Kidney epithelial cell (primary cell): ENCODE data around the gene NAV2. TPM values are rescaled to one million over a fixed set of nuclear protein-coding genes. Genes with fewer than 3 reads are reported as not detected.

Source experiments
- DNase-seq: peaks from one replicate; pipeline ENCODE4 v3.0.0-alpha.2; 2010; ENCODE audit warnings: low read depth
- H3K27me3 ChIP-seq: 2 replicates; pipeline ENCODE4 v1.6.0; 2011; ENCODE audit warnings: low read length; ENCODE audit not compliant: control insufficient read depth, insufficient read depth
- H3K36me3 ChIP-seq: 2 replicates; pipeline ENCODE4 v1.5.1; 2011; ENCODE audit warnings: low read length; ENCODE audit not compliant: control insufficient read depth, insufficient read depth
- H3K4me3 ChIP-seq: 2 replicates; pipeline ENCODE4 v1.5.1; 2011; ENCODE audit warnings: low read depth, mild to moderate bottlenecking, control low read depth, low read length
- total RNA-seq: library from RNA; depleted of rRNA; stranded (reverse); fragments of >200 nt; gene quantifications from 2 replicates; pipeline ENCODE4 v1.2.3, GENCODE V29; 2015
- TF ChIP-seq, protein P1 (sequence below): IDR thresholded peaks from 2 replicates; pipeline ENCODE4 v1.5.1; 2011; ENCODE audit warnings: mild to moderate bottlenecking, moderate library complexity, low read length, control low read depth, inconsistent platforms; ENCODE audit not compliant: insufficient read depth, poor library complexity, severe bottlenecking

NAV2 gene
- total RNA-seq, 1 donor from 2014 or later, result 41.5 TPM

DNA sequence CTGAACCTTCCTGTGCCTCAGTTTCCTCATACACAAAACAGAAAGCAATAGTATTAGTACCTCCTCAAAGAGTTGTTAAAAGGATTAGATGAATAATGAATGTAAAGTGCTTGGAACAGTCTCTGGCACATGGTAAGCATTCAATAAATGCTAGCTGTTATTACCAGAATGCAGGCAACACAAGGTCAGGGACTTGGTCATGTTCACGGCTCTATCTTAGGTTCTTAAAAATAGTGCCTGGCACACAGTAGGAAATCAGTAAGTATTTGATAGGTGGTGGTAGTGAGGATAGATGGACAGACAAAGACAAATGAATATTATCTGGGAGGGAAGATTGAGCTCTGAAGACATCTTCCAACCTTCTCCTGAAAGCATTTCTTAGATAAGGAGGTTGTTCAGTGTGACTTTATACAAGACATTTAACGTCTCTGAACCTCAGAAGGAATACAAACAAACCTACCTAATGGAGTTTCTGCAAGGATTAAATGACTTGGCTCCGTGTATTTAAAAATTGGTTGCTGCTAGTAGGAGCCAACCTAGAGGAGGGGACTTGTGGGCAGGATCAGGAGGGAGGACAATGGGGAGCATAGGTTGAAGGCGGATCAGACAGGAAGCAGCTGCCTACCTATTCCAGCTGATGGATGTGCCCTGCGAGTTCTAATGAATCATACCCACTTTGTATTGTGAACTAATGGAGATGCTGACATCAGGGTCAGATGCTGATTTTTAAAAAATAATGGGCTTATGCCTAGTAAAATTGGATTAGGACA is 353.6 kb downstream of the NAV2 start:
- peaks cover 3% of the 10 kb centered on the region for H3K36me3 ChIP-seq
- TF ChIP-seq, protein P1, sequence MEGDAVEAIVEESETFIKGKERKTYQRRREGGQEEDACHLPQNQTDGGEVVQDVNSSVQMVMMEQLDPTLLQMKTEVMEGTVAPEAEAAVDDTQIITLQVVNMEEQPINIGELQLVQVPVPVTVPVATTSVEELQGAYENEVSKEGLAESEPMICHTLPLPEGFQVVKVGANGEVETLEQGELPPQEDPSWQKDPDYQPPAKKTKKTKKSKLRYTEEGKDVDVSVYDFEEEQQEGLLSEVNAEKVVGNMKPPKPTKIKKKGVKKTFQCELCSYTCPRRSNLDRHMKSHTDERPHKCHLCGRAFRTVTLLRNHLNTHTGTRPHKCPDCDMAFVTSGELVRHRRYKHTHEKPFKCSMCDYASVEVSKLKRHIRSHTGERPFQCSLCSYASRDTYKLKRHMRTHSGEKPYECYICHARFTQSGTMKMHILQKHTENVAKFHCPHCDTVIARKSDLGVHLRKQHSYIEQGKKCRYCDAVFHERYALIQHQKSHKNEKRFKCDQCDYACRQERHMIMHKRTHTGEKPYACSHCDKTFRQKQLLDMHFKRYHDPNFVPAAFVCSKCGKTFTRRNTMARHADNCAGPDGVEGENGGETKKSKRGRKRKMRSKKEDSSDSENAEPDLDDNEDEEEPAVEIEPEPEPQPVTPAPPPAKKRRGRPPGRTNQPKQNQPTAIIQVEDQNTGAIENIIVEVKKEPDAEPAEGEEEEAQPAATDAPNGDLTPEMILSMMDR, result no peak
- H3K4me3 ChIP-seq, result no peak overlapping the region
- DNase-seq, result no peak
- no peaks in the 10 kb centered on the region for H3K27me3 ChIP-seq

DNA sequence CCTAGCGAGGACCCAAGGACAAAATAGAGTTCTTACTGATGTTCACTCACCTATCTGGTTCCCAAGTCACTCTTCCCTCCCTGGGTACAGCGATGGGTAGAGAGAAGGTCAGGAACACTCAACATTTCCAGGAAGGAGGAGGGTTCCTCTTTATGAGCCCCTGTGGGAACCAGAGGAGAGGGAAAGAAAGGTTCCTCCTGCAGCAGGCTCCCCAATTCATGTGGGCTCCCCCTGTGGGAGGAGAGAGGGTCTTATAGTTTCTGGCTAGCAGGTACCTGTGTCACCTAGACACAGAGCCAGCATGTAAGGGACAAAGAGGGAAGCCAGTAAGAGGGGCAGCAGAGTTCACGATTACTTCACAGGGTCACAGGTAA is 354.1 kb downstream of the NAV2 start:
- H3K4me3 ChIP-seq, result no peak overlapping the region
- DNase-seq, result no peak
- H3K36me3 ChIP-seq, result peaks cover 3% of the 10 kb centered on the region
- TF ChIP-seq, protein P1, result no peak
- no peaks in the 10 kb centered on the region for H3K27me3 ChIP-seq

DNA sequence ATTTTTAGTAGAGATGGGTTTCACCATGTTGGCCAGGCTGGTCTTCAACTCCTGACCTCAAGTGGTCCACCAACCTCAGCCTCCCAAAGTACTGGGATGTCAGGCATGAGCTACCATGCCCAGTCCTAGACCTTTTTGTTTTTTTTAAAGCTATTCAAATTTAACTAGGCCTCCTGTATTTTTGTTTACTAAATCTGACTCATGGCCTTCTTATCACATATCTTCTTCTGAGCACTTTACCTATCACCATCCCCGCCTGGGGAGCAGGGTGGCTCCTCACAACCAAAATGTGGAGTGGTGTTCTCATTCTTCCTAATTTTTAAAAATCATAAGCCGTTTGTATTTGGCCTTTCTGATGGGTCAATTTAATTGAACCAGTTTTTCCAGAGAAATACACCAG is 355.0 kb downstream of the NAV2 start:
- TF ChIP-seq, protein P1, result no peak
- DNase-seq, result no peak
- H3K4me3 ChIP-seq, result no peak overlapping the region
- no peaks in the 10 kb centered on the region for H3K27me3 ChIP-seq
- H3K36me3 ChIP-seq, result peaks cover 3% of the 10 kb centered on the region

DNA sequence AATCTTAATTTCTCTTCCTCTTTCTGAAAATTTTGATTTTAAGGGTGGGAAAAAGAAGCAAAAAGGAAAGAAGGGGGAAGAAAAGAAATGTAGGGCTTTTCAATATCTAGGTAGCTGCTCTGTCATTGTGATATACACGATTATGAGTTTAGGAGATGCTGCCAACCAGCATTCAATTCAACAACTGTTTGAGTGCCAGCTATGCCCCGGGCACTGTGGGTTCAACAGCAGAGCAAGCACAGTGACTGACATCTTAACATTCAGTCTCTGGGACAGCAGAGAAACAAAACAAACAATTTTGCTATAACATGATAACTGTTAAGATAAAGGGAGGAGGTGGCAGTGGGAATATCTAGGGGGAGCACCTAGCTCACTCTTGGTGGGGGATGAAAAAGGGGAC is 356.1 kb downstream of the NAV2 start:
- no peaks in the 10 kb centered on the region for H3K27me3 ChIP-seq
- no peak for DNase-seq
- no peak overlapping the region for H3K4me3 ChIP-seq
- TF ChIP-seq, protein P1, result no peak
- H3K36me3 ChIP-seq, result peaks cover 3% of the 10 kb centered on the region

DNA sequence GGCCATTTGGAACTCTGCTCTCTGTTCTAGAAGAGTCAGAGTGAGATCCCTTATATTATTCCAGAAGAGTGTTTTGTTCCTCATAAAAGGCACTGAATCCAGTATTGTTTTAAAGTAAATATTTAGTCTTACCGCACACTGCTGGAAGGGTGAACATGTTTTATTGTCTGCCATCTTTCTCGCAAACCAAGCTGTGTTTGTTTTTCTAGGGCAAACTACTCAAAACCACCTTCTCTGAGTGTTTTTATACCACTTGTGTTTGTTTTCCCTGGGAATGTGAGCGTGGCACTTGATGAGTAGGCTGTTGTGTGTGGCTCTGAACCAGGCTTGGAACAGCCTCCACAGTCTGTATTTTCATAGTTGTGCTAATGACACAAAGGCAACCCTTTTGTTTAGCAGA is 357.8 kb downstream of the NAV2 start:
- Histone ChIP-seq H3K27me3 (no peaks in the 10 kb centered on the region), H3K4me3 (no peak overlapping the region), H3K36me3 (peaks cover 2% of the 10 kb centered on the region)
- TF ChIP-seq, protein P1, result no peak
- no peak for DNase-seq

DNA sequence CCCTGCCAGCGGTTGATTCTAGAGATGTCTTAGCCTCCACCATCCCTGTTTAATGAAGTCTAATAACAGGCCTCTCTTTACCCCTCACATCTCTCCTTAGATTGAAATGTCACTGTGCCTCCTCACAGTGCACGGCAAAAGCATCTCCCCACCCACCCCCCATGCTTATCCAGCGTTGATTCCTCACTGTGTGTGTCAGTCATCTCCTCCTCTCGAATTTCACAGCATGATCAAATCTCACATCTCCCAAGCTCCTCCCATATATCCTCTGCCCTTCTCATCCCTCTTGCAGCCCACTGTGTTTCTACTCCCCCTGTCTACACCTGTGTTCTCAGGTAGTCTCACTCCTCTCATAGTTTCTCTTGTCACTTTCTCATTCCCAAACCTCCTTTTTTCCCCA is 363.0 kb downstream of the NAV2 start:
- no peaks in the 10 kb centered on the region for H3K36me3 ChIP-seq
- no peak for DNase-seq
- H3K4me3 ChIP-seq, result no peak overlapping the region
- no peaks in the 10 kb centered on the region for H3K27me3 ChIP-seq
- TF ChIP-seq, protein P1, result no peak
